Heart left ventricle (tissue), 16 donors: ENCODE data around the gene CYREN. TPM values are rescaled to one million over a fixed set of nuclear protein-coding genes. Genes with fewer than 3 reads are reported as not detected.

Experiments
- ATAC-seq, 4 donors: fragments of 200-7000 bp; cut with Tn5 transposase; one replicate each; pipeline ENCODE4 v1.9.1; 2020 to 2022; ENCODE audit warnings: moderate library complexity in 4 of 4, mild to moderate bottlenecking in 3 of 4, moderate number of reproducible peaks in 1 of 4
- DNase-seq, 5 donors: peaks; one replicate each; pipeline ENCODE4 v3.0.0-alpha.2; 2020
- H3K27ac ChIP-seq, 12 donors: fragments of 200-600 bp; sonication (generic) in 4 of 12; one replicate each; pipeline versions ENCODE4 v1.5.0 to v1.8.0; 2016 to 2022; ENCODE audit warnings: mild to moderate bottlenecking in 2 of 12
- H3K27me3 ChIP-seq, 9 donors: fragments of 200-600 bp; sonication (generic) in 2 of 9; one replicate each; pipeline versions ENCODE4 v1.5.1 to v1.8.0; 2016 to 2022; ENCODE audit warnings: mild to moderate bottlenecking in 3 of 9
- H3K36me3 ChIP-seq, 9 donors: fragments of 200-600 bp; sonication (generic) in 2 of 9; one replicate each; pipeline versions ENCODE4 v1.5.0 to v1.8.0; 2018 to 2022; ENCODE audit warnings: mild to moderate bottlenecking in 2 of 9
- H3K4me1 ChIP-seq, 12 donors: fragments of 200-600 bp; sonication (generic) in 4 of 12; one replicate each; pipeline versions ENCODE4 v1.5.0 to v1.8.0; 2016 to 2022; ENCODE audit warnings: mild to moderate bottlenecking in 3 of 12
- H3K4me3 ChIP-seq, 12 donors: fragments of 200-600 bp; sonication (generic) in 4 of 12; one replicate each; pipeline versions ENCODE4 v1.5.0 to v1.8.0; 2017 to 2022; ENCODE audit warnings: mild to moderate bottlenecking in 9 of 12, moderate library complexity in 4 of 12
- H3K9me3 ChIP-seq, 12 donors: fragments of 200-600 bp; sonication (generic) in 4 of 12; one replicate each; pipeline versions ENCODE4 v1.5.0 to v1.8.0; 2016 to 2022; ENCODE audit warnings: mild to moderate bottlenecking in 1 of 12
- POLR2A ChIP-seq, 2 donors: fragments of 450-650 bp; IDR thresholded peaks; one replicate each; pipeline ENCODE4 v1.6.1; 2017; ENCODE audit warnings: antibody characterized with exemption in 2 of 2, mild to moderate bottlenecking in 2 of 2, moderate library complexity in 2 of 2
- WGBS, 4 donors: extraction: QIAGEN DNeasy Blood & Tissue Kit in 2 of 4; methylation state at CpG; one replicate each; pipeline versions ENCODE4 v1.1.5 to v1.1.7; 2013 to 2018; 5-methylcytosine and 5-hydroxymethylcytosine counted together
- intact Hi-C, 10 donors: fragments of 100-400 bp; cut with DNase I; formaldehyde crosslinking; loops; one replicate each; pipeline versions ENCODE4 v1.11.1 to v1.14.2; 2022
- polyA plus RNA-seq, 2 donors: library from polyadenylated mRNA; stranded (reverse); fragments of 200-250 nt; gene quantifications; one replicate each; pipeline ENCODE4 v1.2.3, GENCODE V29; 2013
- total RNA-seq, 9 donors: library from RNA; depleted of rRNA in 2 of 9; stranded (reverse); fragments of >200 nt in 2 of 9; fragmentation: NEBNext Ultra II Directional in 3 of 9; extraction: Animal tissue kit (Norgen Biotek cat#: 25700) in 3 of 9; gene quantifications; one replicate each; pipeline versions ENCODE4 v1.1.0 to v1.2.4, GENCODE V29; 2016 to 2023
- TF ChIP-seq, protein P1 (sequence below), 12 donors: fragments of 200-600 bp; sonication (generic) in 4 of 12; IDR thresholded peaks; one replicate each; pipeline versions ENCODE4 v1.5.0 to v1.8.0; 2018 to 2022; ENCODE audit warnings: antibody characterized with exemption in 12 of 12, mild to moderate bottlenecking in 5 of 12
- donor health status: ischemic (EF 13 %, LVEDD 7.1; RV severe dilation, severe dysfunction).
- donor health status: healthy with polysubstance abuse.
- donor health status: DM: no; HTN: yes; CAD: no.
- donor health status: DM: no; HTN: no; CAD: no.
- donor health status: ischemic (EF 25% LVEDD 6.9; RV normal size, moderate dysfunction).
- donor health status: ischemic (EF 25% LVEDD 5.7; RV mildly dilated, moderate dysfunction).
- donor health status: healthy.
- donor health status: DM: yes; HTN: yes; CAD: no.
- donor health status: ischemic (EF 35%, LVEDD 5.7; RV mildly dilated, moderate dysfunction).
- donor health status: nonischemic (EF 11% LVEDD 7.7; RV severe dilation, severe dysfunction).
- donor health status: DM: yes; HTN: yes; CAD: no.
- donor health status: PGD.
- donor health status: ischemic (EF 29% LVEDD 5.4; RV normal size, mild dysfunction).
- donor health status: nonischemic (EF 23%, LVEDD 6.1; RV moderate dilation, normal function).

The CYREN gene
- total and polyA plus RNA-seq, 11 donors, result 18.4 to 35.8 (median 24.9) TPM

DNA sequence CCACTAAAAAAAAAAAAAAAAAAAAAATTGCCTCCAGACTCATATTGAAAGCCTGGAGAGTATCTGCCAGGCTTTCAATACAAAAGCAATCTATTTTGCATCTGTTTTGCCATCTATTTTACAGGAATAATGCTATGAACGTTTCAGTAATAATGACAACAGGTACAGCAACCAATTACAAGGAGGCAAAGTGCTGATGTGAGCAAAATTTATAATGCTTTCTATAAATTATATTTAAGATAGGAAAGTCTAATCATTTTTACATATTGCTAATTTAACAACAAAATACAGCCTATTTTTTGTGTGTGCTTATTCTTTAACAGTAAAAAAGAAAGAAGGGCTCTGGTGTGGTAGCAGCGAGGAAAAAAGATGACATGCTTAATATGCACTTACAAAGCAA, 30.8 kb upstream of the CYREN start:
- Histone ChIP-seq H3K4me3 (no peak overlapping the region), H3K27ac (no peak overlapping the region), H3K27me3 (no peaks in the 10 kb centered on the region), H3K4me1 (peaks cover 0 to 11% (median 0%) of the 10 kb centered on the region in 12 donors), H3K36me3 (peaks cover 0 to 100% (median 91%) of the 10 kb centered on the region in 9 donors), H3K9me3 (no peaks in the 10 kb centered on the region)
- TF ChIP-seq, protein P1, sequence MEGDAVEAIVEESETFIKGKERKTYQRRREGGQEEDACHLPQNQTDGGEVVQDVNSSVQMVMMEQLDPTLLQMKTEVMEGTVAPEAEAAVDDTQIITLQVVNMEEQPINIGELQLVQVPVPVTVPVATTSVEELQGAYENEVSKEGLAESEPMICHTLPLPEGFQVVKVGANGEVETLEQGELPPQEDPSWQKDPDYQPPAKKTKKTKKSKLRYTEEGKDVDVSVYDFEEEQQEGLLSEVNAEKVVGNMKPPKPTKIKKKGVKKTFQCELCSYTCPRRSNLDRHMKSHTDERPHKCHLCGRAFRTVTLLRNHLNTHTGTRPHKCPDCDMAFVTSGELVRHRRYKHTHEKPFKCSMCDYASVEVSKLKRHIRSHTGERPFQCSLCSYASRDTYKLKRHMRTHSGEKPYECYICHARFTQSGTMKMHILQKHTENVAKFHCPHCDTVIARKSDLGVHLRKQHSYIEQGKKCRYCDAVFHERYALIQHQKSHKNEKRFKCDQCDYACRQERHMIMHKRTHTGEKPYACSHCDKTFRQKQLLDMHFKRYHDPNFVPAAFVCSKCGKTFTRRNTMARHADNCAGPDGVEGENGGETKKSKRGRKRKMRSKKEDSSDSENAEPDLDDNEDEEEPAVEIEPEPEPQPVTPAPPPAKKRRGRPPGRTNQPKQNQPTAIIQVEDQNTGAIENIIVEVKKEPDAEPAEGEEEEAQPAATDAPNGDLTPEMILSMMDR (IDR thresholded peaks at IDR 0.05), result no peak
- intact Hi-C loops, result no loop called here
- DNase-seq (no peak), ATAC-seq (no peak)
- 76 to 85% (median 80%) methylated on average over 2 of the region's 2 CpGs for WGBS, 4 donors

DNA sequence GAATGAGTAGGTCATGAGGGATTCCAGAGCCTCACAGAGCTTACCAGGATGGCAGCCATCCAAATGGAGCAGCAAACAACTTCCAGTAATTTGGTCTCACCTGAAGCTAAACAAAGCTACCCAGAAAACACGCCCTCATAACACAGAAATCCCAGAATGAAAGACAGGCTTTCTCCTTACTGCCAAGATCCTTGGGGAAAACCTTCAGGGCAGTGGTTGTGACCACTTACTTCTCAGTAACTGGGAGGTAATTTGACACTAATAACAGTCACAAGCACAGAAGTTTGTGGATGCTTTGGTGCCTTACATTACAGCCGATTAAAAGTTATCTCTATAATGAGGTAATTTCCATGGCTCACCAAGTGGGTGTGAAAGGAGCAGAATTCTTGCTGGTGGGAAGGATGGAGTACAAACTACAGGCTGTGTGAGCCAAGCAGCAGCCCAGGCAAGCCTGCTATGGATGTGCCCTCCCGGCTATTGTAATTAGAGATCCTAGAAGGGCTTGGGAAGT, 30.4 kb upstream of the CYREN start:
- H3K4me3 ChIP-seq, result no peak overlapping the region
- no peak overlapping the region for H3K27ac ChIP-seq
- peaks cover 0 to 100% (median 91%) of the 10 kb centered on the region in 9 donors for H3K36me3 ChIP-seq
- 48 to 64% (median 56%) methylated on average over 3 of the region's 3 CpGs for WGBS, 4 donors
- H3K27me3 ChIP-seq, result no peaks in the 10 kb centered on the region
- peak in 3 of 4 donors; percentile 27 to 59 (median 32) for ATAC-seq
- intact Hi-C loops, result no loop called here
- peaks cover 0 to 11% (median 0%) of the 10 kb centered on the region in 12 donors for H3K4me1 ChIP-seq
- DNase-seq, result no peak
- no peaks in the 10 kb centered on the region for H3K9me3 ChIP-seq
- no peak for TF ChIP-seq POLR2A (IDR thresholded peaks at IDR 0.05)
- TF ChIP-seq, protein P1 (IDR thresholded peaks at IDR 0.05), result no peak

DNA sequence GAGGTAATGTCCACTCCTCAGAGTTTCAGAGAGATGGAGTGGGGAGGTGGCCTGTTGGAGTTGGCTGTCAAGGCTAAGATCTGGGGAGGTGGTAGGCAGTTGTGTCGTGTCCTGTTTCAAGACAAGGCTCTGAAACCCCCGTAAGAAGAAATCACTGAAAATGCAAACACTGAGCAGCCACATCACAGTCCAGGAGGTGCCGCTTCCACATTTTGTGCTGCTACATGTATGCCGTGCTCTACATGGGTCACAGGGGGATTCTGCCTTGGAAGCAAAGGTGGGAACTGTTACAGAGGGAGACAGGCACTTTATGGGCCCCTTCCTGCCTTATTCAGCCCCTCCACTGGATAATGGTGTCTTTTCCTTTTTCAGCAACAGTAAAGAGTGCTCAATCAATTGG, 28.9 kb upstream of the CYREN start:
- no peak for ATAC-seq
- H3K27ac ChIP-seq, result no peak overlapping the region
- intact Hi-C loops, result no loop called here

DNA sequence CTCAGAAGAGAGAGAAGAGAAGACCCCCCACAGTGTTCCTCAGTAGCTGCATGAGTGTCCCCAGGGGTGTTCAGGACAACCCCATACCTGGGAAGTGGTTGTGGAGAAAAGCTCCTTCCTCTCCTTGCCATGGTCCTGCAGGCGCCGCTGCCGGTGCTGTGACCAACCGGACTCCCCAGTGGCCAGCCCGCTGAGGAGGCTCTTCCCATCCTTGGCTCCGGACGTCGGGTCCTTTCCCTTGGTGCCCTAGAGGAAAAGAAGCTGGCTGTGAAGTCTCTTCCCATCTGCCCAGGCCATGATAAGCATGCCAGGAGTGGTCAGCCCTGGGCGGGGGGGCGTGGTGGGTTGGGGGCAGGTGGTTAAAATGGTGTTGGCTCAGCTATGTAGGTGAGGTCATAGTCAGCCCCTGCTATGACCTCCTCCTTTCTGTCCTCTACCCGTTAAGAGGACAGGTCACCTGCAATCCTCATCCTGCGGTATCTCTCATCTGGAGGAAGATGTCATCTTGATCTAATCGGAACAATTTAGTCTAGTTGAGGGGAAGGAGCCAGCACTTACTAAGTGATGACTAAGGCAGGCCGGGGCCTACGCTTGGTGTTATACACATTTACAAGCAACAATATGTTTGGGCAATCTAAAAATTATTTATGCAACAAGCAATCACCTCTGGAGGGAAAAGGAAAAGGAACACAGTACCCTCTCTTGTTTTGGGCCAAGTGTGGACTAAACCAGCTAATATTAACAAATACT, 27.6 kb upstream of the CYREN start:
- no peak overlapping the region for H3K4me3 ChIP-seq
- 90 to 94% (median 93%) methylated on average over 13 to 15 of the region's 15 CpGs for WGBS, 4 donors
- ATAC-seq, result no peak
- no peak overlapping the region for H3K27ac ChIP-seq
- peaks cover 0 to 11% (median 0%) of the 10 kb centered on the region in 12 donors for H3K4me1 ChIP-seq
- TF ChIP-seq POLR2A (IDR thresholded peaks at IDR 0.05), result no peak
- TF ChIP-seq, protein P1 (IDR thresholded peaks at IDR 0.05), result no peak
- H3K9me3 ChIP-seq, result no peaks in the 10 kb centered on the region
- intact Hi-C loops, result no loop called here
- peaks cover 0 to 100% (median 85%) of the 10 kb centered on the region in 9 donors for H3K36me3 ChIP-seq
- no peaks in the 10 kb centered on the region for H3K27me3 ChIP-seq
- DNase-seq, result no peak

More for the DNA sequence above, 28.9 kb upstream of the CYREN start:
- 94 to 100% (median 96%) methylated on average over 4 of the region's 4 CpGs for WGBS, 4 donors
- no peaks in the 10 kb centered on the region for H3K9me3 ChIP-seq
- H3K4me3 ChIP-seq, result no peak overlapping the region
- TF ChIP-seq POLR2A (IDR thresholded peaks at IDR 0.05), result no peak
- TF ChIP-seq, protein P1 (IDR thresholded peaks at IDR 0.05), result no peak
- H3K4me1 ChIP-seq, result peaks cover 0 to 11% (median 0%) of the 10 kb centered on the region in 12 donors
- no peak for DNase-seq
- peaks cover 0 to 100% (median 91%) of the 10 kb centered on the region in 9 donors for H3K36me3 ChIP-seq
- no peaks in the 10 kb centered on the region for H3K27me3 ChIP-seq
